Measurements from ENCODE around the gene CRISP1. TPM values are rescaled to one million over a fixed set of nuclear protein-coding genes. Genes with fewer than 3 reads are reported as not detected.

Gene CRISP1
- polyA plus RNA-seq, 1 donor from 2014 or later, result not detected

DNA sequence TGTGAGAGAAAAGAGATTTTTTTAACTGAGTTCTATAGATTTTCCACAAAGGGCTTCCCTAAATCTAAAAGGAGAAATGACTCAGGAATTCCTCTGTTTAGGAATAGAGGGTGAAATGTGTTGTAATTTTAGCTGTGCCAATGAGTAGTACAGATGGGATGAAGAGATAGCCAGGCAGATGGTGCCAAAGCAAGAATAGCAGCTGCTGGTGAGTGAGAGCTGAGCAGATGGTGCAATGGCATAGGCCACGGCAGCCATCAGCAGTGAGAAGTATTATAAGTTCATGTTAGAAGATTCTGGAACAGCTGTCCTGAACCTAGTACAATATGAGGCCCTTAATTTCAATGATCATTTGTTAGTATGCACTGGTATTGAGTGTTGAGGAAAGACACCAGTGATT lies 40.2 kb upstream of the CRISP1 start:
- TF ChIP-seq EP300 (conservative IDR thresholded peaks at IDR 0.05; ENCODE audit: poor library complexity, severe bottlenecking), result no peak
- no peak for TF ChIP-seq REST (IDR thresholded peaks at IDR 0.05; ENCODE audit: borderline replicate concordance)
- no peak for TF ChIP-seq TAF1 (IDR thresholded peaks at IDR 0.05; ENCODE audit: low read depth)
- no peak for TF ChIP-seq EZH2 (IDR thresholded peaks at IDR 0.05; ENCODE audit: borderline replicate concordance, insufficient read depth, low read length, poor library complexity, severe bottlenecking)
- TF ChIP-seq, protein P1, sequence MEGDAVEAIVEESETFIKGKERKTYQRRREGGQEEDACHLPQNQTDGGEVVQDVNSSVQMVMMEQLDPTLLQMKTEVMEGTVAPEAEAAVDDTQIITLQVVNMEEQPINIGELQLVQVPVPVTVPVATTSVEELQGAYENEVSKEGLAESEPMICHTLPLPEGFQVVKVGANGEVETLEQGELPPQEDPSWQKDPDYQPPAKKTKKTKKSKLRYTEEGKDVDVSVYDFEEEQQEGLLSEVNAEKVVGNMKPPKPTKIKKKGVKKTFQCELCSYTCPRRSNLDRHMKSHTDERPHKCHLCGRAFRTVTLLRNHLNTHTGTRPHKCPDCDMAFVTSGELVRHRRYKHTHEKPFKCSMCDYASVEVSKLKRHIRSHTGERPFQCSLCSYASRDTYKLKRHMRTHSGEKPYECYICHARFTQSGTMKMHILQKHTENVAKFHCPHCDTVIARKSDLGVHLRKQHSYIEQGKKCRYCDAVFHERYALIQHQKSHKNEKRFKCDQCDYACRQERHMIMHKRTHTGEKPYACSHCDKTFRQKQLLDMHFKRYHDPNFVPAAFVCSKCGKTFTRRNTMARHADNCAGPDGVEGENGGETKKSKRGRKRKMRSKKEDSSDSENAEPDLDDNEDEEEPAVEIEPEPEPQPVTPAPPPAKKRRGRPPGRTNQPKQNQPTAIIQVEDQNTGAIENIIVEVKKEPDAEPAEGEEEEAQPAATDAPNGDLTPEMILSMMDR (IDR thresholded peaks at IDR 0.05; ENCODE audit: poor library complexity, severe bottlenecking), result no peak
- TF ChIP-seq POLR2AphosphoS5 (IDR thresholded peaks at IDR 0.05), result no peak
- TF ChIP-seq RAD21 (conservative IDR thresholded peaks at IDR 0.05), result no peak
- TF ChIP-seq SMC3 (conservative IDR thresholded peaks at IDR 0.05; ENCODE audit: poor library complexity), result no peak
- no peak for TF ChIP-seq MXI1 (conservative IDR thresholded peaks at IDR 0.05; ENCODE audit: poor library complexity, severe bottlenecking)
- H3K36me3 ChIP-seq (ENCODE audit: insufficient read depth, low read length), result no peaks in the 10 kb centered on the region

GRCh38 chr6:49905296-49905695 lies 39.0 kb upstream of the CRISP1 start:
- H2AFZ ChIP-seq (ENCODE audit: low read depth, low read length), result no peak overlapping the region
- H3K27ac ChIP-seq (ENCODE audit: low read length), result no peak overlapping the region
- H3K27me3 ChIP-seq (ENCODE audit: insufficient read depth, low read depth, low read length), result no peaks in the 10 kb centered on the region
- no peak overlapping the region for H3K4me2 ChIP-seq (ENCODE audit: low read length)
- H3F3A ChIP-seq (ENCODE audit: insufficient read depth, low read length, poor library complexity, severe bottlenecking), result no peaks in the 10 kb centered on the region
- TF ChIP-seq POLR2AphosphoS5 (IDR thresholded peaks at IDR 0.05), result no peak
- no peak for TF ChIP-seq EP300 (conservative IDR thresholded peaks at IDR 0.05; ENCODE audit: poor library complexity, severe bottlenecking)
- no peak for TF ChIP-seq REST (IDR thresholded peaks at IDR 0.05; ENCODE audit: borderline replicate concordance)
- TF ChIP-seq MXI1 (conservative IDR thresholded peaks at IDR 0.05; ENCODE audit: poor library complexity, severe bottlenecking), result no peak
- TF ChIP-seq TAF1 (IDR thresholded peaks at IDR 0.05; ENCODE audit: low read depth), result no peak
- no peak for TF ChIP-seq EZH2 (IDR thresholded peaks at IDR 0.05; ENCODE audit: borderline replicate concordance, insufficient read depth, low read length, poor library complexity, severe bottlenecking)
- TF ChIP-seq SMC3 (conservative IDR thresholded peaks at IDR 0.05; ENCODE audit: poor library complexity), result no peak
- no peak for TF ChIP-seq RAD21 (conservative IDR thresholded peaks at IDR 0.05)
- no peak overlapping the region for H3K9ac ChIP-seq (ENCODE audit: low read length)
- no peaks in the 10 kb centered on the region for H3K9me3 ChIP-seq (ENCODE audit: low read length)
- H3K79me2 ChIP-seq (replicated peaks; ENCODE audit: insufficient read depth, low read length), result no peaks in the 10 kb centered on the region
- H3K4me3 ChIP-seq (ENCODE audit: low read length), result no peak overlapping the region
- H3K36me3 ChIP-seq (ENCODE audit: insufficient read depth, low read length), result no peaks in the 10 kb centered on the region
- no peaks in the 10 kb centered on the region for H4K20me1 ChIP-seq (ENCODE audit: insufficient read depth)
- H3K9me2 ChIP-seq (ENCODE audit: insufficient read depth, low read length), result no peaks in the 10 kb centered on the region

More for the DNA sequence above, 40.2 kb upstream of the CRISP1 start:
- no peak overlapping the region for H3K27ac ChIP-seq (ENCODE audit: low read length)
- no peak overlapping the region for H3K4me3 ChIP-seq (ENCODE audit: low read length)
- no peaks in the 10 kb centered on the region for H4K20me1 ChIP-seq (ENCODE audit: insufficient read depth)
- no peaks in the 10 kb centered on the region for H3F3A ChIP-seq (ENCODE audit: insufficient read depth, low read length, poor library complexity, severe bottlenecking)
- H3K27me3 ChIP-seq (ENCODE audit: insufficient read depth, low read depth, low read length), result no peaks in the 10 kb centered on the region
- no peak overlapping the region for H3K9ac ChIP-seq (ENCODE audit: low read length)
- H3K4me2 ChIP-seq (ENCODE audit: low read length), result no peak overlapping the region
- no peaks in the 10 kb centered on the region for H3K9me2 ChIP-seq (ENCODE audit: insufficient read depth, low read length)
- no peaks in the 10 kb centered on the region for H3K79me2 ChIP-seq (replicated peaks; ENCODE audit: insufficient read depth, low read length)
- H2AFZ ChIP-seq (ENCODE audit: low read depth, low read length), result no peak overlapping the region
- no peaks in the 10 kb centered on the region for H3K9me3 ChIP-seq (ENCODE audit: low read length)

All from neural cell (in vitro differentiated cells).